Kidney epithelial cell (primary cell): ENCODE measurements around the gene CDH2. TPM values are rescaled to one million over a fixed set of nuclear protein-coding genes. Genes with fewer than 3 reads are reported as not detected.

Experiments
- DNase-seq: peaks from one replicate; pipeline ENCODE4 v3.0.0-alpha.2; 2010; ENCODE audit warnings: low read depth
- H3K27me3 ChIP-seq: 2 replicates; pipeline ENCODE4 v1.6.0; 2011; ENCODE audit warnings: low read length; ENCODE audit not compliant: control insufficient read depth, insufficient read depth
- H3K36me3 ChIP-seq: 2 replicates; pipeline ENCODE4 v1.5.1; 2011; ENCODE audit warnings: low read length; ENCODE audit not compliant: control insufficient read depth, insufficient read depth
- H3K4me3 ChIP-seq: 2 replicates; pipeline ENCODE4 v1.5.1; 2011; ENCODE audit warnings: low read depth, mild to moderate bottlenecking, control low read depth, low read length
- total RNA-seq: library from RNA; depleted of rRNA; stranded (reverse); fragments of >200 nt; gene quantifications from 2 replicates; pipeline ENCODE4 v1.2.3, GENCODE V29; 2015
- TF ChIP-seq, protein P1 (sequence below): IDR thresholded peaks from 2 replicates; pipeline ENCODE4 v1.5.1; 2011; ENCODE audit warnings: mild to moderate bottlenecking, moderate library complexity, low read length, control low read depth, inconsistent platforms; ENCODE audit not compliant: insufficient read depth, poor library complexity, severe bottlenecking

The CDH2 gene
- total RNA-seq, 1 donor from 2014 or later, result 190 TPM

- no peaks in the 10 kb centered on the region for H3K27me3 ChIP-seq
- TF ChIP-seq, protein P1, sequence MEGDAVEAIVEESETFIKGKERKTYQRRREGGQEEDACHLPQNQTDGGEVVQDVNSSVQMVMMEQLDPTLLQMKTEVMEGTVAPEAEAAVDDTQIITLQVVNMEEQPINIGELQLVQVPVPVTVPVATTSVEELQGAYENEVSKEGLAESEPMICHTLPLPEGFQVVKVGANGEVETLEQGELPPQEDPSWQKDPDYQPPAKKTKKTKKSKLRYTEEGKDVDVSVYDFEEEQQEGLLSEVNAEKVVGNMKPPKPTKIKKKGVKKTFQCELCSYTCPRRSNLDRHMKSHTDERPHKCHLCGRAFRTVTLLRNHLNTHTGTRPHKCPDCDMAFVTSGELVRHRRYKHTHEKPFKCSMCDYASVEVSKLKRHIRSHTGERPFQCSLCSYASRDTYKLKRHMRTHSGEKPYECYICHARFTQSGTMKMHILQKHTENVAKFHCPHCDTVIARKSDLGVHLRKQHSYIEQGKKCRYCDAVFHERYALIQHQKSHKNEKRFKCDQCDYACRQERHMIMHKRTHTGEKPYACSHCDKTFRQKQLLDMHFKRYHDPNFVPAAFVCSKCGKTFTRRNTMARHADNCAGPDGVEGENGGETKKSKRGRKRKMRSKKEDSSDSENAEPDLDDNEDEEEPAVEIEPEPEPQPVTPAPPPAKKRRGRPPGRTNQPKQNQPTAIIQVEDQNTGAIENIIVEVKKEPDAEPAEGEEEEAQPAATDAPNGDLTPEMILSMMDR, result no peak
These were observed 88.5 kb downstream of the CDH2 start for GRCh38 chr18:28088477-28088876.

GRCh38 chr18:28086670-28087552 is 90.0 kb downstream of the CDH2 start:
- no peaks in the 10 kb centered on the region for H3K36me3 ChIP-seq
- no peak overlapping the region for H3K4me3 ChIP-seq
- TF ChIP-seq, protein P1, result no peak
- no peaks in the 10 kb centered on the region for H3K27me3 ChIP-seq
- no peak for DNase-seq

More at GRCh38 chr18:28088477-28088876, 88.5 kb downstream of the CDH2 start:
- H3K36me3 ChIP-seq, result no peaks in the 10 kb centered on the region
- DNase-seq, result no peak
- no peak overlapping the region for H3K4me3 ChIP-seq

DNA sequence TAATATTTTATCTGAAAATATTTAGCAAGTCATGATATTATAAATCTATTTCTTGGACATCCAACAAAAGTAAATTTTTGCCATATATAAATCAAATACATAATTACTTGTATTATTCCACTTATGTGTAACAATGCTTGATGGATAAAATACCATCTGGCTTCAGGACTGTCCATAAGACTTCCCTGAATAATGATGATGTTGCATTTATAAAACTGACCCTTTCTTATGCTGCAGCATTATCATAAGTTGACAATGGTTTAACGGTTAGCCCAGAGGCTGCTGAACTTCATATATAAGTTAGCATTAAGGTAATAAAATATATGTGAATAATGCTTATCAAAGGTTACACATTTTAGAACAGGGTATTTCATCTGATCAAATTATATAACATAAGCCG is 95.4 kb downstream of the CDH2 start:
- TF ChIP-seq, protein P1, result no peak
- Histone ChIP-seq H3K27me3 (no peaks in the 10 kb centered on the region), H3K36me3 (no peaks in the 10 kb centered on the region), H3K4me3 (no peak overlapping the region)
- no peak for DNase-seq

DNA sequence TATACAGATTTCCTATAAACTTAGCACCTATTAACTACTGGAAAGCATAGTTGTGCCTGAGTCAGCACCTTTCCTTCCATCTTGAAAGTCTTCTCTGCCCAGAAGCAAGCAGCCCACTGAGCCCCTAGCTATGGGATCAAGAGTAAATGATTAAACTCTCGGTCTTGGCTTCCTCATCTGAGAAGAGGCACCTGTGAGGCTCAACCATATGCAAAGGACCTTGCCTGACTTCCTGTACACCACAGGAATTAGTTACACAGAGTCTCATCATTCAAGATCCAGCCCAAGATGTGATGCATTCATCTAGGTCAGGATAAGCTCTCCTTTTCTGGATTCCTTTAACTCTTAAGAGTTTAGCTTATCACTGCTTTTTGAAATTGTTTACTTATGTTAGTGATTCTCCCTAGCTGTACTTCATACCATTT is 96.0 kb downstream of the CDH2 start:
- DNase-seq, result peak; percentile 76
- H3K27me3 ChIP-seq, result no peaks in the 10 kb centered on the region
- TF ChIP-seq, protein P1, result no peak

DNA sequence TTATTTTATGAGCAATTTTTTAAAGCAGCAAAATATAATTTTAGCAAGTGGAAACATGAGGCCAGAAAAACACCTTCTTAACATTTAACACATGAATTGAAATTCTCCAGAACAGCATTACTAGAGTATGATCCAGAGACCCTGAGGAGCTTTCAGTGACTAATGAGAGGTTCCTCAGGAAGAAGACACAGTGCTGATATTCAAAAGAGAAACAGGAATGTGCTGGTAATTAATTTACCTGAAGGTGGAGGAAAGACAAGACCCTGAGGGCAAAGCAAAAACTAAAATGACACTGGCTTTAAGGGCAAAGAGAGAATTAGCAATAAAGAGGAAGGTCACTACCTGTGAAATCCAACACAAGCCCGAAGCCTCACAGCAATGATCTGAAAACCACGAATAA is 97.0 kb downstream of the CDH2 start:
- H3K4me3 ChIP-seq, result no peak overlapping the region
- no peaks in the 10 kb centered on the region for H3K27me3 ChIP-seq
- no peak for DNase-seq
- H3K36me3 ChIP-seq, result no peaks in the 10 kb centered on the region
- TF ChIP-seq, protein P1, result no peak

More for the DNA sequence above, 96.0 kb downstream of the CDH2 start:
- Histone ChIP-seq H3K36me3 (no peaks in the 10 kb centered on the region), H3K4me3 (no peak overlapping the region)
